Endothelial cell of umbilical vein (primary cell): Measurements from ENCODE around the gene HEYL. TPM values are rescaled to one million over a fixed set of nuclear protein-coding genes. Genes with fewer than 3 reads are reported as not detected.

ENCODE experiments used
- BruUV-seq: library from RNA; stranded (reverse); fragments of 400-500 nt; replicated peaks from 2 replicates; lab custom pipeline; 2021; lab: Mats Ljungman, UMichigan
- CTCF ChIA-PET: fragments of 300-600, 350-600 bp; sonication (Branson Sonifier 250); formaldehyde crosslinking; loops from one replicate; lab custom pipeline; 2021; ENCODE audit warnings: antibody characterized with exemption, inconsistent platforms; lab: Charles Lee
- POLR2A ChIA-PET: fragments of 300-600, 350-600 bp; sonication (Branson Sonifier 250); formaldehyde crosslinking; loops from one replicate; lab custom pipeline; 2021; ENCODE audit warnings: antibody characterized with exemption, inconsistent platforms; lab: Charles Lee
- DNase-seq: peaks from one replicate; pipeline ENCODE4 v3.0.0-alpha.2; 2011; ENCODE audit warnings: low read depth, low spot score
- FAIRE-seq: peaks from 2 replicates; lab custom pipeline; 2011; peaks lifted over from hg19 to GRCh38; lab: Jason Lieb, UNC
- H2AFZ ChIP-seq: 2 replicates; pipeline ENCODE4 v1.6.0; 2012; ENCODE audit warnings: low read depth, low read length, control low read depth, inconsistent platforms
- H3K27ac ChIP-seq: 2 replicates; pipeline ENCODE4 v1.5.1; 2011; ENCODE audit warnings: low read depth, mild to moderate bottlenecking, control low read depth, low read length, moderate library complexity; ENCODE audit not compliant: insufficient read depth
- H3K27me3 ChIP-seq, 2 experiments: 2 replicates each; pipeline versions ENCODE4 v1.6.0 to v1.6.1; 2011; ENCODE audit warnings: low read length in 2 of 2, mixed read lengths in 1 of 2; ENCODE audit not compliant: control insufficient read depth in 2 of 2, insufficient read depth in 2 of 2
- H3K36me3 ChIP-seq, 2 experiments: 2 replicates in 1 of 2; 3 replicates in 1 of 2; pipeline ENCODE4 v1.5.1; 2011; ENCODE audit warnings: low read length in 2 of 2, mild to moderate bottlenecking in 1 of 2, moderate library complexity in 1 of 2; ENCODE audit not compliant: control insufficient read depth in 2 of 2, insufficient read depth in 2 of 2; ENCODE audit errors: extremely low read depth in 1 of 2
- H3K4me1 ChIP-seq: 3 replicates; pipeline ENCODE4 v1.5.1; 2011; ENCODE audit warnings: mild to moderate bottlenecking, low read length; ENCODE audit not compliant: control insufficient read depth, insufficient read depth; ENCODE audit errors: extremely low read depth
- H3K4me2 ChIP-seq: 2 replicates; pipeline ENCODE4 v1.6.1; 2011; ENCODE audit warnings: low read length, control low read depth, mixed read lengths; ENCODE audit not compliant: insufficient read depth
- H3K4me3 ChIP-seq, 3 experiments: fragments of 200-600 bp in 1 of 3; sonication (generic), shearing (Covaris generic) in 1 of 3; replicated peaks in 1 of 3; 2 replicates each; pipeline ENCODE4 v1.5.1; 2011 to 2016; ENCODE audit warnings: control low read depth in 3 of 3, low read length in 3 of 3, mild to moderate bottlenecking in 2 of 3, inconsistent platforms in 1 of 3, low read depth in 1 of 3, moderate library complexity in 1 of 3; ENCODE audit not compliant: insufficient read depth in 1 of 3
- H3K79me2 ChIP-seq: 2 replicates; pipeline ENCODE4 v1.6.0; 2012; ENCODE audit warnings: low read length, inconsistent platforms; ENCODE audit not compliant: control insufficient read depth, insufficient read depth
- H3K9ac ChIP-seq: replicated peaks from 2 replicates; pipeline ENCODE3; 2011; ENCODE audit warnings: low read length, control low read depth; ENCODE audit not compliant: insufficient read depth; ENCODE audit errors: extremely low read depth
- H3K9me1 ChIP-seq: replicated peaks from 3 replicates; pipeline ENCODE4 v1.6.0; 2011; ENCODE audit warnings: mild to moderate bottlenecking, low read length; ENCODE audit not compliant: control insufficient read depth, insufficient read depth; ENCODE audit errors: extremely low read depth
- H3K9me3 ChIP-seq: replicated peaks from 2 replicates; pipeline ENCODE4 v1.5.1; 2012; ENCODE audit warnings: low read length, inconsistent platforms; ENCODE audit not compliant: control insufficient read depth, insufficient read depth
- H4K20me1 ChIP-seq: replicated peaks from 2 replicates; pipeline ENCODE3; 2011; ENCODE audit warnings: mild to moderate bottlenecking, low read length; ENCODE audit not compliant: control insufficient read depth, insufficient read depth; ENCODE audit errors: extremely low read depth
- CTCF ChIP-seq, 2 donors: IDR thresholded peaks; 1 replicate in 1 of 2; 2 replicates in 1 of 2; pipeline ENCODE4 v1.5.1; 2011; ENCODE audit warnings: low read length in 2 of 2, mild to moderate bottlenecking in 2 of 2, moderate library complexity in 2 of 2, control low read depth in 1 of 2, inconsistent platforms in 1 of 2, low read depth in 1 of 2; ENCODE audit not compliant: insufficient read depth in 1 of 2; ENCODE audit errors: extremely low read depth in 1 of 2
- FOS ChIP-seq: IDR thresholded peaks from 2 replicates; pipeline ENCODE4 v1.6.1; 2011; ENCODE audit warnings: mild to moderate bottlenecking, low read length, moderate library complexity, borderline replicate concordance; ENCODE audit not compliant: insufficient read depth
- GATA2 ChIP-seq: IDR thresholded peaks from 2 replicates; pipeline ENCODE4 v1.7.0; 2011; ENCODE audit warnings: low read depth, mild to moderate bottlenecking, moderate library complexity, mixed read lengths, low read length; ENCODE audit not compliant: insufficient read length, insufficient read depth
- JUN ChIP-seq: IDR thresholded peaks from 2 replicates; pipeline ENCODE4 v1.6.1; 2011; ENCODE audit warnings: borderline replicate concordance, low read depth; ENCODE audit not compliant: insufficient read length, insufficient read depth
- MAX ChIP-seq: IDR thresholded peaks from 2 replicates; pipeline ENCODE4 v1.6.1; 2011; ENCODE audit not compliant: insufficient read depth, insufficient read length
- MYC ChIP-seq: IDR thresholded peaks from one replicate; pipeline ENCODE4 v1.6.1; 2011; ENCODE audit warnings: mild to moderate bottlenecking, low read depth, low read length
- POLR2A ChIP-seq: IDR thresholded peaks from 2 replicates; pipeline ENCODE4 v1.6.1; 2012; ENCODE audit warnings: low read depth, mild to moderate bottlenecking, control low read depth, low read length
- POLR2AphosphoS5 ChIP-seq: IDR thresholded peaks from 2 replicates; pipeline ENCODE4 v1.6.1; 2012; ENCODE audit warnings: low read depth, mild to moderate bottlenecking, control low read depth, low read length, moderate library complexity; ENCODE audit not compliant: insufficient read depth
- dilution Hi-C: fragments of 300-500 bp; cut with MboI; formaldehyde crosslinking; loops from one replicate; pipeline ENCODE4 v1.15.0; 2019; ENCODE audit warnings: low sequenced_read_pairs; ENCODE audit not compliant: extremely low pct_ligation_motif_present
- intact Hi-C: fragments of 100-400 bp; cut with micrococcal nuclease; formaldehyde crosslinking; loops from one replicate; pipeline ENCODE4 v1.10.0; 2022
- polyA plus RNA-seq, 4 experiments: library from polyadenylated mRNA; depleted of rRNA in 3 of 4; stranded (reverse) in 3 of 4; unstranded in 1 of 4; fragments of >200 nt; gene quantifications; 2 replicates each; pipeline versions ENCODE4 v1.2.1 to v1.2.3, GENCODE V29; 2011 to 2012; ENCODE audit warnings: missing spikeins in 1 of 4
- total RNA-seq: library from RNA; stranded (reverse); gene quantifications from 2 replicates; pipeline ENCODE4 v1.2.3, GENCODE V29; 2021

Gene HEYL
- total and polyA plus RNA-seq, 2 donors (not counting 3 experiments of a cell fraction or from before 2014, with no cell fraction given): not detected

- no peaks in the 10 kb centered on the region for H3K9me1 ChIP-seq
- no peak overlapping the region for H3K4me2 ChIP-seq
- no peaks in the 10 kb centered on the region for H3K36me3 ChIP-seq
- no peaks in the 10 kb centered on the region for H3K79me2 ChIP-seq
- FAIRE-seq: no peak
- peaks cover 40 to 50% of the 10 kb centered on the region in 2 experiments for H3K27me3 ChIP-seq
- dilution Hi-C loops (no loop called here), intact Hi-C loops (no loop called here)
- no peaks in the 10 kb centered on the region for H3K4me1 ChIP-seq
- H3K9me3 ChIP-seq: no peaks in the 10 kb centered on the region
- DNase-seq: no peak
- H4K20me1 ChIP-seq: no peaks in the 10 kb centered on the region
- H3K9ac ChIP-seq: no peak overlapping the region
- H3K4me3 ChIP-seq: no peak overlapping the region
- no peak overlapping the region for H3K27ac ChIP-seq
- CTCF ChIA-PET: interaction anchor here (1.0 to 3.1 kb wide), 7 partner anchors 9 to 75 kb away, joined by 3 to 29 read pairs (median 5); partner anchors contain the start of gene NT5C1A
- TF ChIP-seq FOS (no peak), GATA2 (no peak), POLR2AphosphoS5 (no peak), CTCF (IDR thresholded peaks at IDR 0.05; ENCODE audit: extremely low read depth in 1 of 2, insufficient read depth in 1 of 2, low read depth in 1 of 2, low read length in 2 of 2) (no peak), MYC (no peak), POLR2A (no peak), MAX (no peak), JUN (no peak)
- no TSS peak for BruUV-seq
- no peak overlapping the region for H2AFZ ChIP-seq
- POLR2A ChIA-PET: no interaction called here
Measured at GRCh38 chr1:39680751-39681150, 41.3 kb upstream of the HEYL start.
